GM12891 (cell line): ENCODE data around the gene RUNX1.
A peak's percentile ranks its signal among the peaks of the same experiment; 100 is the strongest.

ENCODE experiments used
- DNase-seq: peaks from one replicate; pipeline ENCODE4 v3.0.0; 2011; ENCODE audit warnings: low spot score; ENCODE audit not compliant: insufficient read length
- FAIRE-seq: peaks from 2 replicates; lab custom pipeline; 2011; peaks lifted over from hg19 to GRCh38; lab: Jason Lieb, UNC
- PAX5 ChIP-seq: IDR thresholded peaks from 2 replicates; pipeline ENCODE4 v1.6.1; 2011; ENCODE audit warnings: low read length, moderate library complexity, mild to moderate bottlenecking; ENCODE audit not compliant: insufficient read depth, severe bottlenecking
- POLR2A ChIP-seq: IDR thresholded peaks from 2 replicates; pipeline ENCODE4 v1.6.1; 2011; ENCODE audit warnings: low read depth, low read length, control low read depth
- POLR2AphosphoS5 ChIP-seq: IDR thresholded peaks from 2 replicates; pipeline ENCODE4 v1.6.1; 2011; ENCODE audit warnings: low read depth, low read length, control low read depth
- POU2F2 ChIP-seq: IDR thresholded peaks from 2 replicates; pipeline ENCODE4 v1.6.1; 2011; ENCODE audit warnings: low read depth, mild to moderate bottlenecking, control low read depth, low read length, moderate library complexity
- SPI1 ChIP-seq: IDR thresholded peaks from 2 replicates; pipeline ENCODE4 v1.6.1; 2011; ENCODE audit warnings: low read depth, low read length, control low read depth
- TAF1 ChIP-seq: IDR thresholded peaks from 2 replicates; pipeline ENCODE4 v1.6.1; 2011; ENCODE audit warnings: low read depth, low read length, control low read depth

The RUNX1 gene

DNA sequence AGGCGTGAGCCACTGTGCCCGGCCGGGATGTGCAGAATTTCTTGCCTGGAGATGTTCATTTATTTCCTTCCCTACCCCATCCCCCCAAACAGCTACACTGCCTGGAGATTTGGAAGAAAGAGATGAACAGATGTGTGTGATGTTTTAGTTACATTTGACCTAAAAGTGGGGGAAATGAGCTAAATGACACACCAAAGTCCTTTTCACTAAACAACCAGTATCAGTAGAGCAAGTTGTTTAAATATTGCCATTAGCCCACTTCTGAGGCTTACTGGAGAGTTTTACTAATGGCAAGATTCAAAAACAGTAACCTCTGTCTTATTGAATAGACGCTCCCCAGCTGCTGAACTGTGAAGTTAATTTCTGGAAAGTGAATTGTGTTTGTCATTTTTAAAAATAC lies 100.1 kb downstream of the RUNX1 start:
- no peak for TF ChIP-seq SPI1
- no peak for TF ChIP-seq POLR2AphosphoS5
- TF ChIP-seq POLR2A: no peak
- no peak for TF ChIP-seq POU2F2
- TF ChIP-seq TAF1: no peak
- no peak for TF ChIP-seq PAX5
- FAIRE-seq (no peak), DNase-seq (no peak)

GRCh38 chr21:34948157-34948556 lies 100.9 kb downstream of the RUNX1 start:
- DNase-seq (no peak), FAIRE-seq (no peak)
- TF ChIP-seq SPI1: no peak
- TF ChIP-seq POU2F2: no peak
- no peak for TF ChIP-seq POLR2AphosphoS5
- TF ChIP-seq PAX5: no peak

GRCh38 chr21:34946916-34947534 lies 102.1 kb downstream of the RUNX1 start:
- no peak for FAIRE-seq
- no peak for TF ChIP-seq TAF1
- TF ChIP-seq POLR2A: no peak
- TF ChIP-seq POU2F2: no peak
- TF ChIP-seq PAX5: no peak
- no peak for TF ChIP-seq SPI1
- no peak for TF ChIP-seq POLR2AphosphoS5
- DNase-seq: no peak

DNA sequence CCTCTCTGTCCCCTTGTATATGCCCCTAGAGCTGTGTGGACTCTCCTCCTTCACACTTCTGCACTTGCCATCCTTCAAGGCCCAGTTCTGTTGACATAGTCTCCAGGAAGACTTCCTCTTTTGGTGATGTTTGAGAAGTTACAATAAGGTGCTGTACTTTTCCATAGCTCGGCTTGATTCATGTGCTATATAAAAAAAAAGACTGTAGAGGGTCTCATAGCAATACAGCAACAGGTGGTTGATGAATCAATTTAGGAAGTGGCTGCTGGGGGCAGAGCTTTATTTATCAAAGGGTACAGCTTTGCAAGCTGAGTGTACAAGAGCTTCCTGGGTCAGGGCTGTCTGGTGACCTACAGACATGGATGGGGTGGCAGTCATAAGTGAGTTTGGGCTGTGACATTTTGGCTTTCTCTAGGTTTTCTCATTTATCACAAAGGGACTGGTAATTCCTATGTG lies 102.7 kb downstream of the RUNX1 start:
- TF ChIP-seq PAX5 (no peak), POU2F2 (no peak), SPI1 (peak; percentile 89), POLR2A (no peak), TAF1 (no peak)
- FAIRE-seq (no peak), DNase-seq (no peak)

GRCh38 chr21:34945288-34945687 lies 103.8 kb downstream of the RUNX1 start:
- no peak for FAIRE-seq

DNA sequence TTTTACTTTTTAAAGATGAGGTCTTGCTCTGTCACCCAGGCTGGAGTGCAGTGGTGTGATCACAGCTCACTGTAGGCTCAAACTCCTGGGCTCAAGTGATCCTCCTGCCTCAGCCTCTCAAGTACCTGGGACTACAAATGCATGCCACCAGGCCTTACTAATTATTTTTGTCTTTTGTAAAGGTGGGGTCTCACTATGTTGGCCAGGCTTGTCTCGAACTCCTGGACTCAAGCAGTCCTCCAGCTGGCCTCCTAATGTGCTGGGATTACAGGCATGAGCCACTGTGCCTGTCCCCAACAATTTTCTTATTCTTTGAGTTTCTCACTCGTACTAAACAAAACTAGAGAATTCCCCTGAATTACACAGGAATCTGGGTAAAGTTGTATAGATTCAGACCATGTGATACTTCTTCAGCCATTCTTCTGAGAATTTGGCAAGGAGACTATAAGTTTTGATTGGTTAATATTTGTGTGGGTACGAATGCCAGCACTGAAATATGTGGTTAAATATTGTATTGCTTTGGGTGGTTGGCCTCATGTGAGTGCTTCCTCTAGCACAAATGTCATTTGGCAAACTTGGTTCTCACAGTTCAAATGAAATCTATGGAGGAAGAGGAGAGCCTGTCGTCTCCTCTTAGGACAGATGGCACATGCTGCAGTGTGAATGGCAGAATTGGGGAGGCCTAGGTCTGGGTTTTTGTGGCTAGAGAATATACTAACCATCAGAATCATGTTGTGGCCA lies 104.9 kb downstream of the RUNX1 start:
- FAIRE-seq: no peak
- no peak for DNase-seq
- TF ChIP-seq PAX5: no peak

More at GRCh38 chr21:34945288-34945687, 103.8 kb downstream of the RUNX1 start:
- no peak for DNase-seq
- TF ChIP-seq TAF1: no peak
- no peak for TF ChIP-seq POLR2AphosphoS5
- no peak for TF ChIP-seq POLR2A
- TF ChIP-seq SPI1: no peak
- no peak for TF ChIP-seq PAX5
- no peak for TF ChIP-seq POU2F2

GRCh38 chr21:34942911-34943310 lies 106.2 kb downstream of the RUNX1 start:
- peak; percentile 71 for TF ChIP-seq SPI1
- no peak for TF ChIP-seq POLR2AphosphoS5
- DNase-seq (no peak), FAIRE-seq (peak; percentile 88)

GRCh38 chr21:34941162-34941561 lies 107.9 kb downstream of the RUNX1 start:
- TF ChIP-seq POU2F2: no peak
- TF ChIP-seq POLR2AphosphoS5: no peak
- no peak for TF ChIP-seq SPI1
- TF ChIP-seq POLR2A: no peak
- no peak for TF ChIP-seq PAX5
- TF ChIP-seq TAF1: no peak
- DNase-seq (no peak), FAIRE-seq (no peak)

DNA sequence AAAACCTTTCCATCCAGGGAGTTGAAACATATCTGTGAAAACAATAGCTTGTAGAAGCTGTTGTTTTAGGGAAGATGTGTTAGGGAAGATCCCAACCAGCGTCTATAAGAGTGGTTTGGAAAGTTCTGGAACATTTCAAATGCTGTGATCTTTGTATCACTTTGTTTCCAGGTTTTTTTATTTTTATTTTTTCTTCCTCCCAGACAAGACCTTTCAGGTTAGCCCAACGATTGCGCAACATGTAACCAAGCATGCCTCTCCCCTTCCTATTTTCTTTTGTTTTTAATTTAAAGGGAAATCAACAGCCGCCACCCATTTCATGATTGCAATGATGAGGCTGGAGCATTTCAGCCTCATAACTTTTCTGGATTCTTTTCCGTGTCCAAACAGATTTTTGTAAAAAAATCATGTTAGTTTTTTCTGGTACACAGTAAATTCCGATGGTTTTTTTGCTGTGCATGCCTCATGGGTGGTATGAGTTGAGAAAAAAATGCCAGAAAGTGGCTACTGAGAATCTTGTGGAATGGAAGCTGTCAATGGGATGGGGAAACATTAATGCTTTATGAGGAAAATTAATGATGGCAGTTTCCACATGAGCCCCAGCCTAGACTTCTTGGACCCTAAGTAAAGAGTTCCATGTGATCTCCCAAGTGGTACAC lies 109.3 kb downstream of the RUNX1 start:
- FAIRE-seq (no peak), DNase-seq (no peak)
- no peak for TF ChIP-seq POLR2AphosphoS5
- TF ChIP-seq POU2F2: no peak
- no peak for TF ChIP-seq SPI1
- TF ChIP-seq TAF1: no peak

- DNase-seq (no peak), FAIRE-seq (peak; percentile 71)
- TF ChIP-seq TAF1 (no peak), POLR2AphosphoS5 (no peak), PAX5 (no peak), POU2F2 (no peak), POLR2A (no peak), SPI1 (no peak)
These were observed 110.9 kb downstream of the RUNX1 start for GRCh38 chr21:34938089-34938764.
